Muscle layer of colon (tissue), 2 donors: ENCODE measurements around the gene BCR.

Experiments
- H3K27ac ChIP-seq: one replicate; pipeline ENCODE4 v1.7.0; 2013; ENCODE audit warnings: low read depth, mild to moderate bottlenecking, low read length, moderate library complexity
- H3K27me3 ChIP-seq, 2 donors: one replicate each; pipeline ENCODE4 v1.7.0; 2013; ENCODE audit warnings: low read length in 2 of 2, mild to moderate bottlenecking in 2 of 2; ENCODE audit not compliant: insufficient read depth in 2 of 2, control insufficient read depth in 1 of 2
- H3K36me3 ChIP-seq: one replicate; pipeline ENCODE4 v1.7.0; 2013; ENCODE audit warnings: mild to moderate bottlenecking, low read length; ENCODE audit not compliant: insufficient read depth
- H3K4me1 ChIP-seq: one replicate; pipeline ENCODE4 v1.7.0; 2013; ENCODE audit warnings: mild to moderate bottlenecking, low read length; ENCODE audit not compliant: insufficient read depth
- H3K4me3 ChIP-seq, 2 donors: one replicate each; pipeline ENCODE4 v1.7.0; 2013; ENCODE audit warnings: low read length in 2 of 2, low read depth in 1 of 2, mild to moderate bottlenecking in 1 of 2, moderate library complexity in 1 of 2
- H3K9ac ChIP-seq: one replicate; pipeline ENCODE4 v1.7.0; 2013; ENCODE audit warnings: low read length
- H3K9me3 ChIP-seq: one replicate; pipeline ENCODE4 v1.7.0; 2013; ENCODE audit warnings: mild to moderate bottlenecking, low read length
- donor health status: abdominal sarcoma.
- donor health status: Adenocarcinoma of cecum.

BCR gene

DNA sequence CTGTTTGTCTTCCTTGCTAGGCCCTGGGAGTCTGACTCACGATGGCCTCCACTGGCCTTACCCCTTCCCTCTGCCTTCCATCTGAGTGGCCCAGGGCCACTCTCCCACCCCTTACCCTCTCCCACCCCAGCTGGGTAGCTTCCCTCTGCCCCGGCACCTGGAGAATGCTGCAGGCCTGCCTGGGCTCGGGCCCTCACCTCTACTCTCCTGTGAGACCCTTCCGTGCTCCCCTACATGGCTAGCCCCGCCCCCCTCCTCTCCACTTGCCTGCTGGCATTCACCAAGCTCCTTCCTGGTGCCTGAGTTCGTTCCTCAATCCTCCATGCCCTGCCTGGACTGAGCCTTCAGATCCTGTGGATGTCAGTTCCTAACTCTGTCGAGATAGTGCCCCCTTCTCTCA, 26.3 kb upstream of the BCR start:
- no peak overlapping the region for H3K9ac ChIP-seq
- no peak overlapping the region for H3K4me3 ChIP-seq
- H3K36me3 ChIP-seq = peaks cover 7% of the 10 kb centered on the region
- no peaks in the 10 kb centered on the region for H3K9me3 ChIP-seq
- no peak overlapping the region for H3K27ac ChIP-seq
- H3K27me3 ChIP-seq = no peaks in the 10 kb centered on the region
- H3K4me1 ChIP-seq = no peaks in the 10 kb centered on the region

DNA sequence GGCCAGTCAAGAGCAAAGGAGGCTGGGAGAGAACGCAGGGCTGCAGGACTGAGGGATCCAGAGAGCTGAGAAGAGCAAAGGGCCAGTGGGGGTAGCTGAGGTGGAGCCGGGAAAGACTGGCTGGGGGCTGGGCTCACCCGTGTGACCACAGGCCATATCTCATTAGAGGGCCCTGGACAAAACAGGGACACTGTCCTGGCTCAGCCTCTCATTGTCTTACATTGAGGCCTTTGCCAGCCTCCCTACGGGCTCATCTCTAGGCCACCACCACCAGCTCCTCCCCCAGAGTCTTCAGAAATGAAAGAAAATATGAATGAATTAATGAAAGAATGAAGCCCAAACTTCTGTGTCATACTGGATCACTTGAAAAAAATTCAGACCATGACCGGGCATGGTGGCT, 25.8 kb upstream of the BCR start:
- H3K4me1 ChIP-seq = no peaks in the 10 kb centered on the region
- no peaks in the 10 kb centered on the region for H3K27me3 ChIP-seq
- H3K9me3 ChIP-seq = no peaks in the 10 kb centered on the region
- no peak overlapping the region for H3K4me3 ChIP-seq
- peaks cover 7% of the 10 kb centered on the region for H3K36me3 ChIP-seq
- no peak overlapping the region for H3K27ac ChIP-seq
- H3K9ac ChIP-seq = no peak overlapping the region

DNA sequence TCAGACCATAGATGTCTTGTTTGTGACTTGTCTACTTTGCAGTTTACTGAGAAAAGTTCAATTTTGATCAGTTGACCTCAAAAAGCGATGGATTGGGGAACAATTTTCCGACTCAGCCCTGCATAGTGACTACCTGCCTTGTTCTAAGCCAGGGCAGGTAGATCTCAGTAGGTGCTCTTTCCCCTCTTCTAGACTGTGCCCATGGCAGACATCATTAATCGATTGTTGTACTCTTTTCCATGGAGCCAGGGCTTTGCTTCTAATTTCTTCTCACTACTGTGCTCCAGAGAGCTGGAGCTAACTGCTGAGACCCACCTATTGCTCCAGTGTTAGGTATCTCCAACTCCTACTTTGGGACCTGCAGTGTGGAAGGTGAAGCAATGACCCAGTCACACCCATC, 25.2 kb upstream of the BCR start:
- Histone ChIP-seq H3K27ac (no peak overlapping the region), H3K36me3 (peaks cover 7% of the 10 kb centered on the region), H3K4me1 (no peaks in the 10 kb centered on the region), H3K9me3 (no peaks in the 10 kb centered on the region), H3K4me3 (no peak overlapping the region), H3K27me3 (no peaks in the 10 kb centered on the region), H3K9ac (no peak overlapping the region)

DNA sequence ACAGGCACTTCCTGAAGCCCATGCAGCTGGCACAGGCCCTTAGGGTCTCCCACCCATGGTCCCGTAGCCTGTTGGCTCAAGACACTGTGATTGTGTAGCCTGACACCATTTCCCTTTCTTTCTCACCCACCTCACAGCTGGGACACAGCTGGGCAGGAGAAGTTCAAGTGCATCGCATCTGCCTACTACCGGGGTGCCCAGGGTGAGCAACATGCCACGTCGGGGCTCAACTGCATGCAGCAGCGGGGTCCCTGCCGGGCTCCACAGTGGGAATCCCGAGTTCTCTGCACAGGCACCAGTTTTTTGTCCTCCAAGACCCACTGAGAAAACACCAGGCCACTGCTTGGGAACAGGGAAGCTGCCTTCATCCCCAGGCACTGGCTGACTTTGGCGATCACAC, 24.5 kb upstream of the BCR start:
- H3K27me3 ChIP-seq = no peaks in the 10 kb centered on the region
- no peak overlapping the region for H3K4me3 ChIP-seq
- H3K36me3 ChIP-seq = peaks cover 7% of the 10 kb centered on the region
- H3K9ac ChIP-seq = no peak overlapping the region
- no peaks in the 10 kb centered on the region for H3K9me3 ChIP-seq
- H3K27ac ChIP-seq = no peak overlapping the region
- H3K4me1 ChIP-seq = no peaks in the 10 kb centered on the region

DNA sequence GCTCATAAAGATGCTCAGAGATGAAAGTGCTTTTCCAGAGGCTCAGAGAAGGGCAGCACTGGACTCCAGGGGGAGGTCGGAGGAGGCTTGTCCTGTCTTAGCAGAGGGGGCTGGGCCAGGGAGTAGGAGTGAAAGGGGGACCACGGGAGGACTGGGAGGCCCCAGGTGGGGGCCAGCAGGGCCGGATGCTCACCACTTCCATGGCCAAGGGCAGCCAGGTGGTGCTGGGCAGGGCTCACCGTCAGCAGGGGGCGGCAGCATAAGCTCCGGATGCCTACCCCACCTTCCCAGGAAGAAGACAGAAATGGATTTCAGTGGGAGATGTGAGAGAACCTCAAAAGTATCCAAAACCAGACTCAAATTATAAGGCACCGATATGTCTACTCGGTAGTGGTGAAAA, 24.0 kb upstream of the BCR start:
- H3K9ac ChIP-seq = no peak overlapping the region

DNA sequence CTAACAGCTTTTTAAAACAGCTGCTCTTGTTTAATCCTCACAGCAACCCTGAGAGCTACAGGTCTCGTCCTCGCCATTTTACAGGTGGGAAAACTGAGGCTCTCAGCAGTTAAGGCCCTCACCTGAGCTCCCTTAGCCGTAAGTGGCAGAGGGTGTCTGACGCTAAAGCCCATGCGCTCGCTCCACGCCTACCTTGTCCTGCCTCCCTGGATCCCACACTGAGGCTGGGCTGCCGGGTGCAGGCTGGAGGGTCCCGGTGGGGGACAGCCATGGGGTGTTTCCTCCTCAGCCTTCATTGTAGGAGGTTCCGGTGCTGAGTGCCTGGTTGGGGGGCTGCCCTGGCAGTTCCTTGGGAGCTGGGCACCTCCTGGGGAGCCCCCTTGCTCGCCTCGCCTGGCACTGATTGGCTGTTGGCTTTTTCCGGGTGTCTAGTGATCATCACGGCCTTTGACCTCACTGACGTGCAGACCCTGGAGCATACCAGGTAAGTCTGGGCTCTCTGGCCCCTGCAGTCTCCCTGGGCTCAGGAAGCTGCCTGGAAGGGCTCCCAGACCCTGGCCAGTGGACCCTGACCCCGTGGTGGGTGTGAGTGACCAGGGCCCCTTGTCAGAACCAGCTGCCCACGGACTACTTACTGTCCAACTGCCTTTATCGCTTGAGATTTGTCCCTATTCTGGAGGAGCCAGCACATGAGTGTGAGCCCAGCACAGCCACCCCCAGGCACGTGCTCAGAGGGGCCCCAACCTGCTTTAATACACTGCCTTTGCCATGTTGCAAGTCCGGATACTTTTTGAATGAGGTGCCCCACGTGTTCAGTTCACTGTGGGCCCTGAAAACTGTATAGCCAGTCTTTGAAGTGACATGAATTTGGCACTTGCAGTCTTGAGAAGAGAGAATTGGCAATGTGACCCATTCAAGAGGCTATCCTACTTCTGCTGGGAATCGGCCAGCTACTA, 22.5 kb upstream of the BCR start:
- Histone ChIP-seq H3K36me3 (no peaks in the 10 kb centered on the region), H3K9ac (no peak overlapping the region), H3K27ac (no peak overlapping the region), H3K4me1 (no peaks in the 10 kb centered on the region), H3K27me3 (no peaks in the 10 kb centered on the region), H3K4me3 (no peak overlapping the region), H3K9me3 (no peaks in the 10 kb centered on the region)

More for the DNA sequence above, 24.0 kb upstream of the BCR start:
- H3K9me3 ChIP-seq = no peaks in the 10 kb centered on the region
- no peak overlapping the region for H3K4me3 ChIP-seq
- H3K36me3 ChIP-seq = peaks cover 2% of the 10 kb centered on the region
- no peaks in the 10 kb centered on the region for H3K4me1 ChIP-seq
- no peak overlapping the region for H3K27ac ChIP-seq
- H3K27me3 ChIP-seq = no peaks in the 10 kb centered on the region

DNA sequence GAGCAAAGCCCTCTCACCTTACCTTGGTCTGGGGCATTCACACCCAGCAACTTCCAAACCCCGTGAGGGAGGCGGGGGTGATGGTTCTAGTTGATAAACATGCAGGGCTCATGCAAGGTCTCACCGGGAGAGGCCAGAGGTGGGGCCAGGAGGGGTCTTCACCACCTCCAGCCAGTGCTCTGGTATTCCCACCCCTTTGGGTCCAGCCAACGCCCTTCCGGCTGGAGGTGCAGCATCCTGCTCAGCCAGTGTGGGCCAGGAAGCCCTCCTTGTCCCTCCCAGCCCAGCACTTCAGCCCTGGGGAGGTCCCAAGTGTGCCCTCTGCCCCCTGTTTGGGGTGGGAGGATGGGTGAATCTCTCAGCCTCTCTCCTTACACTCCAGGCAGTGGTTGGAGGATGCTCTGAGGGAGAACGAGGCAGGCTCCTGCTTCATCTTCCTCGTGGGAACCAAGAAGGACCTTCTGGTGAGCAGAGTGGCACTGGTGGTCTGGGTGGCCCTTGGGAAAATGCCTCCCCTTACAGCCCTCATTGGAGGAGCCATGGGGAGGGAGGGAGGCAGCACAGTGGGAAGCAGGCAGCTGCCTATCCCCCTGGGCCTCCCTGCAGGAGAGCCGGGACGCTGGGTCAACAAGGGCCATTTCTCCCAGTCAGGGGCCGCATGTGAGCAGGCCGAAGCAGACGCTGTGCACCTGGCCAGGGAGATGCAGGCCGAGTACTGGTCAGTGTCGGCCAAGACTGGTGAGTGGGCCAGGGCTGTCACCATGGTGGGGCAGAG, 21.6 kb upstream of the BCR start:
- Histone ChIP-seq H3K27ac (no peak overlapping the region), H3K36me3 (no peaks in the 10 kb centered on the region), H3K27me3 (no peaks in the 10 kb centered on the region), H3K9me3 (no peaks in the 10 kb centered on the region), H3K4me1 (no peaks in the 10 kb centered on the region), H3K9ac (no peak overlapping the region), H3K4me3 (no peak overlapping the region)

DNA sequence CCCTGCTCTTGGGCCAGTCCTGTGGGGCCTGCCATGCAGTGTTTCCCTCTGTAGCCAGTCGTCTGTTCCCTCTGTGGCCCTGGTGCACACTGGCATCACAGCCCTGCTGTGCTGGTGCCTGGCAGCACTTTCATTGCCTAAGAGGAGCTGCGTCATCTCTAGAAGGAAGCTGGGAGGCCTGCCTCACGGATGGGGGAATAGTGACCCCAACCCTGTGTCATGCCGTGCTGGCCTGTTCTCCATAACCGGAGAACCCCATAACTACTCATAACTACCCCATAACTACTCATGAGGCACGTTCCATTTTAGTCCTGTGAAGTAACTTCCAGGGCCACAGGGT, 21.0 kb upstream of the BCR start:
- Histone ChIP-seq H3K27me3 (no peaks in the 10 kb centered on the region), H3K27ac (no peak overlapping the region), H3K9ac (no peak overlapping the region), H3K9me3 (no peaks in the 10 kb centered on the region), H3K4me3 (no peak overlapping the region), H3K4me1 (peaks cover 3% of the 10 kb centered on the region), H3K36me3 (no peaks in the 10 kb centered on the region)

DNA sequence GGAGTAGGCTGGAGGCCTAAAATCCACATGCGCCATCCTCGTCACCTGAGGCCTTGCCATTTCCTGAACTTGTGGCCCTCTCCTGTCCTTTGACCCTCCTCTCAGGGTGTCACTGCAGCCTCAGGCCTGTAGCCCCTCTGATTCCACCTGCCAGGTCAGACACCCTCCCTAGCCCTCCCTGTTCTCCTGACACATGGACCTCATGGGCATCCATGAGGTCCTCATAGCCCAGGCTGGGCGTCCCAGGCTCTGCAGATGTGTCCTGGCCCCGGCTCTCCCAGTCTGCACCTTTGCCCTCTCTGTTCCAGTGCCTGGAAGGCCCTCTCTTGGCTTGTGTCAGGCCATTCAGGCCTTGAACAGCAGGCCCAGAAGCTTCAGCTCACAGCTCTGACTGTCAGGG, 19.3 kb upstream of the BCR start:
- H3K4me3 ChIP-seq = no peak overlapping the region
- H3K36me3 ChIP-seq = no peaks in the 10 kb centered on the region
- H3K27ac ChIP-seq = no peak overlapping the region
- no peaks in the 10 kb centered on the region for H3K9me3 ChIP-seq
- no peak overlapping the region for H3K9ac ChIP-seq
- H3K4me1 ChIP-seq = peaks cover 3% of the 10 kb centered on the region
- H3K27me3 ChIP-seq = no peaks in the 10 kb centered on the region

DNA sequence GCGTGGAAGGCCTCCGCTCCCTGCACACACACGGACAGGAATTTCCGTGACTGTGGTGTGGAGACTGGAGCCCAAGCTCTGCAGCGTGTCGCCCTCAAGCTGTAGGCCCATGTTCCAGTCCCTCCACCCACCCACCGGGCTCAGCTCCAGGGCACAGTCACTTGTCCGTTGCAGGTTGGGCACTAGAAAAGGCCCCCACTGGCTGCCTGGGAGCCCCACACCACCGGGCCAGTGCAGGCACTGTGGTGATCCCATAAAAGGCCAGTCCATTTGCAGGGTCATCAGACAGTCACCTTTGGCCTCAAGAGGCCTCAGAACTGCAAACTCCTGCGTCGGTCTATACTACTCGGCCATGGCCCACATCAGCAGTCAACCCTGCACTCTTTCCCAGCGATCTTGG, 18.7 kb upstream of the BCR start:
- Histone ChIP-seq H3K4me1 (peaks cover 3% of the 10 kb centered on the region), H3K4me3 (no peak overlapping the region), H3K27me3 (no peaks in the 10 kb centered on the region), H3K9me3 (no peaks in the 10 kb centered on the region), H3K36me3 (no peaks in the 10 kb centered on the region), H3K27ac (no peak overlapping the region), H3K9ac (no peak overlapping the region)

DNA sequence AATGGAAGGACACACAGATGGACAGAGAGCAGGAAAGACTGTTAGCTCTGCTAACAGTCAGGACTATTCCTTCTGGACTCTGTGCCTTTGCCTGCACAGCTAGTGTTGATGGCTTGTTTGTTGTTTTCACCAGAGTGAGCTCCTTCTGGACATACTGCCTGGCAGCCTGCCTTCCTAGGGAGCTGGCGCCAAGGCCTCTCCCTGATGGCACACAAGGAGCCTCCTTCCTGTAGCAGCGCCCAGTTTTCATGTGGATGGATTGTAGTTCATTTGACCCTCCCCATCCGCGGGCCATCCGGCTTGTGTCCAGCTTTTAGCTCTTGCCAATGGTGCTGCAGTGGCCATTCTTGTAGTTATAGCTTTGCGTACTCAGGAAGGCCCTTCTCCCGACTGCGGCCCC, 16.6 kb upstream of the BCR start:
- Histone ChIP-seq H3K9me3 (no peaks in the 10 kb centered on the region), H3K27me3 (no peaks in the 10 kb centered on the region), H3K4me1 (peaks cover 3% of the 10 kb centered on the region), H3K4me3 (no peak overlapping the region), H3K9ac (no peak overlapping the region), H3K27ac (no peak overlapping the region), H3K36me3 (no peaks in the 10 kb centered on the region)
